ENCODE data around the gene TMEM123.
"Not testable (repeated sequence)": the region's sequence is repeated elsewhere in the genome, so short reads cannot be mapped to it uniquely, and the experiment has no call there.

TMEM123 gene

GRCh38 chr11:102447941-102448868 lies 4.4 kb downstream of the TMEM123 start:
- DNase-seq: no peak

- no peak for DNase-seq
Observed at GRCh38 chr11:102447193-102447592, 5.4 kb downstream of the TMEM123 start.

DNA sequence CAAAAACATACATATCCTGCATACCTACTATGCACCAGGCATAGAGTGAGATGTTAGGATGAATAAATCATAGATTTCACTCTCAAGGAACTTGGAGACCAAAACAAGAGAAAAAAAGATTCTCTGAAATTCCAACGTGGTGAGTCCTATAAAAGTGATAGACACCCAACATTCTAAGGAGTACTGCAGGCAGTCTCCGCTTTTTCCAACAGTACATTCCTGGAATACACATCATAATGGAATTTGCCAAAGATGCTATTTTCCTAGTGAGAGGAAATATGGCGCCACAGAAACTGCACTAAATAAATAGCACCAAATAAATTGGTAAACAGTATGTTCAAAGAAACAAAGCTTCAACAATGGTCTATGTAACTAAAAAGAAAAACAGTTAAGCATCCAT lies 6.0 kb downstream of the TMEM123 start:
- DNase-seq: no peak

- not testable (repeated sequence) for DNase-seq
Observed at GRCh38 chr11:102444693-102445092, 7.9 kb downstream of the TMEM123 start.

GRCh38 chr11:102444142-102444541 lies 8.4 kb downstream of the TMEM123 start:
- DNase-seq: not testable (repeated sequence)

DNA sequence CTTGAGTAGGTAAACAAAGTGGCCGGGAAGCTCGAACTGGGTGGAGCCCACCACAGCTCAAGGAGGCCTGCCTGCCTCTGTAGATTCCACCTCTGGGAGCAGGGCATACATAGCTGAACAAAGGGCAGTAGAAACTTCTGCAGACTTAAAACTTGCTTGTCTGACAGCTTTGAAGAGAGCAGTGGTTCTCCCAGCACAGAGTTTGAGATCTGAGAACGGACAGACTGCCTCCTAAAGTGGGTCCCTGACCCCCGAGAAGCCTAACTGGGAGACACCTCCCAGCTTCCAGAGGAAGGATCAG lies 13.6 kb downstream of the TMEM123 start:
- not testable (repeated sequence) for DNase-seq

DNA sequence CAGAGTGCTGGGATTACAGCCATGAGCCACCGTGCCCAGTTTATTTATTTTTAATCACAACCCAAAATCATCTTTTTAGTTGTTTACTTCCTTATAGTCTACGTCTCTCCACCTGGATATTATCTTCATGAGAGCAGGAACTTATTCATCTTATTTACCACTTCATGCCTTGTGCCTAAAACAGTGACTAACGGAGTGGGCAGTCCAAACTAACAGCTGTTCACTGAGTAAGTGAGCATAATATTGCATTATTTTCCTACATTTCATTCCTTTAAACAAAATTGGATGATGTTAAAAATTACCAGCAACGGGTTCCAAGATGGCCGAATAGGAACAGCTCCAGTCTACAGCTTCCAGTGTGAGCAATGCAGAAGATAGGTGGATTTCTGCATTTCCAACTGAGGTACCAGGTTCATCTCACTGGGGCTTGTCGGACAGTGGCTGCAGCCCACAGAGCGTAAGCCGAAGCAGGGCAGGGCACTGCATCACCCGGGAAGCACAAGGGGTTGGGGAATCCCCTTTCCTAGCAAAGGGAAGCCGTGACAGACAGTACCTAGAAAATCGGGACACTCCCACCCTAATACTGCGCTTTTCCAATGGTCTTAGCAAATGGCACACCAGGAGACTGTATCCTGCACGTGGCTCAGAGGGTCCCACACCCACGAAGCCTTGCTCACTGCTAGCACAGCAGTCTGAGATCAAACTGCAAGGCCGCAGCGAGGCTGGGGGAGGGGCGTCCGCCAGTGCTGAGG lies 14.1 kb downstream of the TMEM123 start:
- no peak for DNase-seq

DNA sequence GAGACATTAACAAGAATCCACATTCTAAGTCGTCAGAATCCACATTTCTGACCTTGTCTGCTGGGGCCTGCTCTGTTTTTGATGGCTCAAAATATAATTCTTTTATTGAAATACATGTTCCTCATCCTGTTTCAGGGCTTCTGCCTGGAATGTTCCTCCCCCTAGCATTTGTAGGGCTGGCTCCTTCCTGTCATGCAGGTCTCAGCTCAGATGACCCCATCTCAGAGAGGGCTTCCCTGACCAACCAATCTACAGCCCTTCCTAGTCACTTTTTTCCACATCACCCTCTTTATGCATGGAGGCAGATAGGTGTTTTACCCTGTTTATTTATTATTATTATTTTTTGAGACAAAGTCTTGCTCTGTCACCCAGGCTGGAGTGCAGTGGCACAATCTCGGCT lies 14.8 kb downstream of the TMEM123 start:
- DNase-seq: no peak

GRCh38 chr11:102436976-102437375 lies 15.6 kb downstream of the TMEM123 start:
- DNase-seq: no peak

- no peak for DNase-seq
Observed at GRCh38 chr11:102436561-102436960, 16.0 kb downstream of the TMEM123 start.

DNA sequence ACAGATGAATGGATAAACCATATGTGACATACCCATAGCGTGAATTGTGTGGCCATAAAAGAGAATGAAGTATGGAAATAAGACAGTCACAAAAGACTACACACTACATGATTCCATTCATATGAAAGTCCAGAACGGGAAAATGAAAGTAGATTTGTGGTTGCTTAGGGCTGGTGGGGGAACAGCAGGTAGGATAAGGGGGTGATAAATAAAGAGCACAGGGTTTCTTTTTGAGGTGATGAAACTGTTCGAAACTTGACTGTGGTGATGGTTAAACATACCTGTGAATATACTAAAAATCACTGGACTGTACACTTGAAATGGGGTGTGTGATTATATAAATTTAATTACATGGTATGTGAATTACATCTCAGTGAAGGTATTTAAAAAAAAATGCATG lies 16.9 kb downstream of the TMEM123 start:
- no peak for DNase-seq

GRCh38 chr11:102433571-102433970 lies 19.0 kb downstream of the TMEM123 start:
- DNase-seq: not testable (repeated sequence)

GRCh38 chr11:102432560-102432959 lies 20.0 kb downstream of the TMEM123 start:
- DNase-seq: not testable (repeated sequence)

- no peak for DNase-seq
Observed at GRCh38 chr11:102431404-102431803, 21.2 kb downstream of the TMEM123 start.

- DNase-seq: peak; percentile 50
Observed at GRCh38 chr11:102430158-102430836, 22.3 kb downstream of the TMEM123 start.

DNA sequence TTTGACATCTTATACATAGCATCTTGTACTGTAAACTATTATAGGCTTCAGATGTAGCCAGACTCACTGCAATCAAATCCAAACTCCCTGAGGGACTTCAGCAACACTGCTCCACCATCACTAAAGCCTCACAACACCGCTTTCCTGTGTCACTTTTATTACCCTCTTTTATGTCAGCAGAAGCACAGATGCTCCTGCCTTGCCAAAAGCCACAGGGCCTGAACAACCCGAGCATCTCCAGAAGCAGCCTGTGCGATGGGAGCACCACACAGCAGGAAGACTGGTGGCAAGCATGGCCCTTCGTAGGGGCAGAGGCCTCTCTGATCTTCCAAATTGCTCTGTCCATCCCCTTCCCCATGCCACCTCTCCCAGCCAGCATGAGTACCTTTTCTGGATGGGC lies 22.9 kb downstream of the TMEM123 start:
- DNase-seq: no peak

DNA sequence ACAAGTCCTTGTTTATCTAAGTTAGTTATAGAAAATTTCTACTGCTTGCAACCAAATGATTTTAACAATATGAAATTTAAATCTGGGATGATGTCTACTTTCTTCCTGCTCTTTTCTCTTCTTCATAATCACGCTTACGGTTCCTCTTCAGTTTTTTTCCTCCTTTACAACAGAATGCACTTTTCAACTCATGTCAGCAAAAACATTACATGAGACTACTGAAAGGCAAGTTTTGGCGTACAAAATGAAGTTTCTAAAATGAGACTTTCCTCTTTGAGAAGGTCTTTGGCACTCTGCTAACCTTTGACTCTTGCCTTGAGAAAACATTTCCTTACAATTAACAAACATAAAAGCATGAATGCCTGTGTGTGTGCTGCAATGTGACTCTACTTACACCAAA lies 23.3 kb downstream of the TMEM123 start:
- no peak for DNase-seq

- DNase-seq: no peak
Observed at GRCh38 chr11:102428696-102429095, 23.9 kb downstream of the TMEM123 start.

GRCh38 chr11:102427068-102427467 lies 25.5 kb downstream of the TMEM123 start:
- no peak for DNase-seq

GRCh38 chr11:102426570-102426969 lies 26.0 kb downstream of the TMEM123 start:
- DNase-seq: no peak

DNA sequence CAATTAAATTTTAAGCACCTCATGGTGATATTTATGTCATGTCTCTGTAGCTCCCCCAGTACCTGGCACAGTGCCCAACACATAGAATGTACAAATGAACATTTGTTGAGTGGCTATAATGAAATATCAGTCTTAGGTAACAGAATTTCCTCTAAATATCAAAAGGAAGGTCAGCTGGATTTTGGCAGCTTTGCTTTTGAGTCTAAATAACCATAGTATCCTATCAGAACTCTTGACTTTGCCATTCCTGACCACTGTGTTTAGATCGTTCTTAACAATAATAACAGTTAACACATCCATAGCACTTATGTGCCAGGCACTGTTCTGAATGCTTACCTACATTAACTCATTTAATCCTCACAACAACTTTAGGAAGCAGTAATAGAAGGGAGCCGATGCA lies 26.6 kb downstream of the TMEM123 start:
- no peak for DNase-seq

DNA sequence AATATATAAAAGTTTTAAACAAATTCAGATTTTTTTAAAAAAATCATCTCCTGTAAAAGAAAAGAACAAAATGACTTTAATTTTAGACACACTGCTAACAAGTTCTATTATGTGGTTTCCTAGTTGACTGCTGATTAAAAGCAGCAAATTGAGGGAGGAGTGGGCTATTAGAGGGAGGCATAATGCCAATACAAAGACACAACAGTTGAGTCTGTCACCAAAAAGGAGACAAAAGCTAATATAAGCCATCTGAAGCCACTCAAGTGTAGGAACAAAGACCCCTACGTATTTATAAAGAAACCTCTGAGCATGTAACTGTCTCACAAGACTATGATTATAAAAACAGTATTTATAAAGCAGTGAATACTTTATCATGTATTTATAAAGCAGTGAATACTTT lies 28.6 kb downstream of the TMEM123 start:
- DNase-seq: no peak

- DNase-seq: no peak
Observed at GRCh38 chr11:102422817-102423712, 29.5 kb downstream of the TMEM123 start.
